Activated CD4-positive, alpha-beta T cell treated with anti-CD3 and anti-CD28 coated beads, Interleukin-2, amount 50 U/mL, for 48 hours (primary cell): ENCODE measurements around the gene ADAM23.
"Not testable (repeated sequence)": the region's sequence is repeated elsewhere in the genome, so short reads cannot be mapped to it uniquely, and the experiment has no call there.

Experiments used
- DNase-seq, 2 experiments: peaks; one replicate each; pipeline ENCODE4 v3.0.0-alpha.2; 2020

Gene ADAM23

GRCh38 chr2:206442833-206443734 lies at the start of gene ADAM23:
ADAM23 (plus strand) TSS chr2:206443532; CDS start chr2:206443867, 335 bp downstream.
- peak; percentile 61 to 69 for DNase-seq

GRCh38 chr2:206396211-206396610 lies 47.1 kb upstream of the ADAM23 start:
- no peak for DNase-seq

GRCh38 chr2:206402956-206403569 lies 40.3 kb upstream of the ADAM23 start:
- not testable (repeated sequence) for DNase-seq

- DNase-seq: no peak
These were observed 34.7 kb upstream of the ADAM23 start for GRCh38 chr2:206408323-206409320.

- DNase-seq: no peak
These were observed 32.6 kb upstream of the ADAM23 start for GRCh38 chr2:206410714-206411113.

GRCh38 chr2:206415618-206416243 lies 27.6 kb upstream of the ADAM23 start:
- DNase-seq: no peak

GRCh38 chr2:206418968-206419367 lies 24.4 kb upstream of the ADAM23 start:
- no peak for DNase-seq

- DNase-seq: no peak
These were observed 22.6 kb upstream of the ADAM23 start for GRCh38 chr2:206420721-206421120.

- DNase-seq: no peak
These were observed 20.8 kb upstream of the ADAM23 start for GRCh38 chr2:206422493-206422892.

- DNase-seq: no peak
These were observed 20.2 kb upstream of the ADAM23 start for GRCh38 chr2:206423147-206423546.

- DNase-seq: no peak
These were observed 19.2 kb upstream of the ADAM23 start for GRCh38 chr2:206424134-206424533.

- DNase-seq: no peak
These were observed 14.5 kb upstream of the ADAM23 start for GRCh38 chr2:206428783-206429182.

- no peak for DNase-seq
These were observed 12.9 kb upstream of the ADAM23 start for GRCh38 chr2:206430452-206430851.

- DNase-seq: no peak
These were observed 11.9 kb upstream of the ADAM23 start for GRCh38 chr2:206431439-206431838.

- no peak for DNase-seq
These were observed 10.9 kb upstream of the ADAM23 start for GRCh38 chr2:206432193-206433082.

GRCh38 chr2:206433190-206433589 lies 10.1 kb upstream of the ADAM23 start:
- DNase-seq: no peak

GRCh38 chr2:206433686-206434085 lies 9.6 kb upstream of the ADAM23 start:
- no peak for DNase-seq

GRCh38 chr2:206435742-206436141 lies 7.6 kb upstream of the ADAM23 start:
- no peak for DNase-seq

GRCh38 chr2:206438196-206438724 lies 5.1 kb upstream of the ADAM23 start:
- no peak for DNase-seq

- no peak for DNase-seq
These were observed 879 bp upstream of the ADAM23 start for GRCh38 chr2:206442474-206442832.
